GM21515 (cell line): ENCODE data around the gene HEATR5B.
"Not testable (repeated sequence)": the region's sequence is repeated elsewhere in the genome, so short reads cannot be mapped to it uniquely, and the experiment has no call there.

ENCODE experiments used
- ATAC-seq: cut with Tn5 transposase; IDR thresholded peaks from one replicate; pipeline ENCODE4 v1.9.1; 2021; ENCODE audit not compliant: unreplicated experiment

The HEATR5B gene

GRCh38 chr2:37068686-37069085, 15.5 kb downstream of the HEATR5B start:
- no peak for ATAC-seq

- no peak for ATAC-seq
Measured at GRCh38 chr2:37061776-37062175, 22.4 kb downstream of the HEATR5B start.

- no peak for ATAC-seq
Measured at GRCh38 chr2:37061013-37061711, 23.0 kb downstream of the HEATR5B start.

GRCh38 chr2:37060446-37060845, 23.7 kb downstream of the HEATR5B start:
- no peak for ATAC-seq

GRCh38 chr2:37059841-37060240, 24.3 kb downstream of the HEATR5B start:
- no peak for ATAC-seq

- ATAC-seq, result no peak
Measured at GRCh38 chr2:37052600-37053332, 31.4 kb downstream of the HEATR5B start.

- no peak for ATAC-seq
Measured at GRCh38 chr2:37039580-37039979, 44.6 kb downstream of the HEATR5B start.

- ATAC-seq, result no peak
Measured at GRCh38 chr2:37037771-37038170, 46.4 kb downstream of the HEATR5B start.

GRCh38 chr2:37029758-37030157, 54.4 kb downstream of the HEATR5B start:
- no peak for ATAC-seq

- ATAC-seq, result no peak
Measured at GRCh38 chr2:37026050-37026449, 58.1 kb downstream of the HEATR5B start.

GRCh38 chr2:37020887-37021796, 63.0 kb downstream of the HEATR5B start:
- ATAC-seq, result no peak

GRCh38 chr2:37020212-37020886, 63.8 kb downstream of the HEATR5B start:
- ATAC-seq, result no peak

- ATAC-seq, result peak; percentile 17
Measured at GRCh38 chr2:37013315-37013641, 70.9 kb downstream of the HEATR5B start.

GRCh38 chr2:37011130-37011529, 73.0 kb downstream of the HEATR5B start:
- ATAC-seq, result peak; percentile 54

GRCh38 chr2:37005118-37005868, 78.9 kb downstream of the HEATR5B start:
- peak; percentile 99 for ATAC-seq

GRCh38 chr2:37000988-37001556, 83.1 kb downstream of the HEATR5B start:
- no peak for ATAC-seq

GRCh38 chr2:37000318-37000717, 83.9 kb downstream of the HEATR5B start:
- ATAC-seq, result no peak

- ATAC-seq, result not testable (repeated sequence)
Measured at GRCh38 chr2:36999416-36999815, 84.8 kb downstream of the HEATR5B start.

GRCh38 chr2:36993841-36994620, 90.1 kb downstream of the HEATR5B start:
- ATAC-seq, result no peak
